Calu3 (cell line): ENCODE results near the gene SCN9A. TPM values are rescaled to one million over a fixed set of nuclear protein-coding genes. Genes with fewer than 3 reads are reported as not detected.

Experiments
- BruUV-seq: library from RNA; stranded (reverse); fragments of 400-500 nt; replicated peaks from 2 replicates; lab custom pipeline; 2021; lab: Mats Ljungman, UMichigan
- CTCF ChIA-PET: fragments of 300-600 bp; sonication (Branson Sonifier 250); formaldehyde crosslinking; loops from one replicate; lab custom pipeline; 2022; ENCODE audit warnings: antibody characterized with exemption; lab: Charles Lee
- DNase-seq: peaks from one replicate; pipeline ENCODE4 v3.0.0; 2022
- H3K27ac Mint-ChIP-seq: one replicate; pipeline ENCODE4 v1.8.0; 2022; ENCODE audit warnings: mixed read lengths; ENCODE audit not compliant: unreplicated experiment
- H3K27me3 Mint-ChIP-seq: one replicate; pipeline ENCODE4 v1.8.0; 2022; ENCODE audit warnings: mixed read lengths; ENCODE audit not compliant: unreplicated experiment
- H3K36me3 Mint-ChIP-seq: one replicate; pipeline ENCODE4 v1.8.0; 2022; ENCODE audit warnings: mild to moderate bottlenecking, moderate library complexity, mixed read lengths; ENCODE audit not compliant: insufficient read depth, unreplicated experiment
- H3K4me1 Mint-ChIP-seq: one replicate; pipeline ENCODE4 v1.8.0; 2022; ENCODE audit warnings: mild to moderate bottlenecking, low read depth, mixed read lengths; ENCODE audit not compliant: unreplicated experiment
- H3K4me3 Mint-ChIP-seq: one replicate; pipeline ENCODE4 v1.8.0; 2022; ENCODE audit warnings: mild to moderate bottlenecking, low read depth, moderate library complexity, mixed read lengths; ENCODE audit not compliant: unreplicated experiment
- H3K9me3 Mint-ChIP-seq: one replicate; pipeline ENCODE4 v1.8.0; 2022; ENCODE audit warnings: low read depth, mixed read lengths; ENCODE audit not compliant: unreplicated experiment
- CTCF ChIP-seq: fragments of 200-600 bp; IDR thresholded peaks from one replicate; pipeline ENCODE4 v1.8.0; 2022; ENCODE audit warnings: antibody characterized with exemption; ENCODE audit not compliant: unreplicated experiment
- intact Hi-C: fragments of 100-400 bp; cut with micrococcal nuclease; formaldehyde crosslinking; loops from one replicate; pipeline ENCODE4 v1.10.0; 2022; ENCODE audit not compliant: unreplicated experiment
- total RNA-seq: library from RNA; stranded (reverse); gene quantifications from 2 replicates; pipeline ENCODE4 v1.2.3, GENCODE V29; 2022

Gene SCN9A
- total RNA-seq, 1 experiment from 2014 or later, result 8.5 TPM

GRCh38 chr2:166147883-166148282 is 227.9 kb downstream of the SCN9A start:
- no peak for TF ChIP-seq CTCF
- CTCF ChIA-PET, result no interaction called here
- intact Hi-C loops, result no loop called here

More at GRCh38 chr2:166147883-166148282, 227.9 kb downstream of the SCN9A start:
- DNase-seq, result no peak
- H3K27ac Mint-ChIP-seq, result no peak overlapping the region
- no peaks in the 10 kb centered on the region for H3K9me3 Mint-ChIP-seq
- no peak overlapping the region for H3K4me3 Mint-ChIP-seq
- no TSS peak for BruUV-seq
- H3K36me3 Mint-ChIP-seq, result no peaks in the 10 kb centered on the region
- H3K4me1 Mint-ChIP-seq, result no peaks in the 10 kb centered on the region
- H3K27me3 Mint-ChIP-seq, result no peaks in the 10 kb centered on the region

Other genes with a start within 250 kb of the SCN9A start
- gene SCN1A, start 247.9 kb downstream of the SCN9A start, total RNA-seq, result not detected in 2 replicates
- not detected in 2 replicates for gene SCN7A, start 118.3 kb upstream of the SCN9A start, total RNA-seq